HepG2 (cell line): ENCODE measurements around the gene LIM2. TPM values are rescaled to one million over a fixed set of nuclear protein-coding genes. Genes with fewer than 3 reads are reported as not detected.

Experiments used
- AFF4 ChIP-seq: sonication (generic); formaldehyde crosslinking; IDR thresholded peaks from 2 replicates; pipeline ENCODE4 v1.4.0; 2020; ENCODE audit warnings: missing genetic modification reagents
- CCAR2 ChIP-seq: fragments of 200-400 bp; formaldehyde crosslinking; optimal IDR thresholded peaks from 2 replicates; pipeline ENCODE3; 2018; ENCODE audit warnings: low read depth, mild to moderate bottlenecking, low read length, moderate library complexity
- ERF ChIP-seq: IDR thresholded peaks from 2 replicates; pipeline ENCODE4 v1.6.1; 2018; ENCODE audit warnings: missing biosample characterization, missing genetic modification reagents
- GTF2F1 ChIP-seq: fragments of 150-350 bp; IDR thresholded peaks from 2 replicates; pipeline ENCODE4 v1.6.1; 2014; ENCODE audit warnings: low read length
- HNF4A ChIP-seq: sonication (generic); formaldehyde crosslinking; IDR thresholded peaks from 2 replicates; pipeline ENCODE4 v1.4.0; 2020; ENCODE audit warnings: missing genetic modification reagents
- MAFG ChIP-seq: sonication (generic); formaldehyde crosslinking; IDR thresholded peaks from 2 replicates; pipeline ENCODE4 v1.5.1; 2020; ENCODE audit warnings: mild to moderate bottlenecking, missing genetic modification reagents
- MNT ChIP-seq: fragments of 450-650 bp; IDR thresholded peaks from 2 replicates; pipeline ENCODE4 v1.6.1; 2016
- MXI1 ChIP-seq: IDR thresholded peaks from 3 replicates; pipeline ENCODE4 v1.6.1; 2012; ENCODE audit warnings: low read depth, low read length, inconsistent platforms, borderline replicate concordance
- NFYB ChIP-seq: sonication (generic); formaldehyde crosslinking; IDR thresholded peaks from 2 replicates; pipeline ENCODE4 v1.4.0; 2020; ENCODE audit warnings: missing genetic modification reagents
- POLR2G ChIP-seq: fragments of 200-400 bp; formaldehyde crosslinking; IDR thresholded peaks from 2 replicates; pipeline ENCODE4 v1.6.1; 2018; ENCODE audit warnings: mild to moderate bottlenecking, low read depth, low read length, moderate library complexity
- SMARCC2 ChIP-seq: fragments of 450-650 bp; IDR thresholded peaks from 2 replicates; pipeline ENCODE4 v1.6.1; 2017; ENCODE audit warnings: antibody characterized with exemption, mild to moderate bottlenecking
- ZHX2 ChIP-seq, 2 experiments: sonication (generic) in 1 of 2; formaldehyde crosslinking in 1 of 2; IDR thresholded peaks; 2 replicates each; pipeline versions ENCODE4 v1.6.1 to v1.9.0; 2014 to 2022; ENCODE audit warnings: antibody characterized with exemption in 1 of 2, borderline replicate concordance in 1 of 2, inconsistent platforms in 1 of 2, low read depth in 1 of 2, missing genetic modification reagents in 1 of 2
- ZNF33A ChIP-seq: sonication (generic); formaldehyde crosslinking; IDR thresholded peaks from 2 replicates; pipeline ENCODE4 v1.5.1; 2020; ENCODE audit warnings: missing genetic modification reagents, mild to moderate bottlenecking, moderate library complexity, borderline replicate concordance
- ZNF44 ChIP-seq: sonication (generic); formaldehyde crosslinking; IDR thresholded peaks from 2 replicates; pipeline ENCODE4 v1.5.1; 2020; ENCODE audit warnings: mild to moderate bottlenecking, missing genetic modification reagents
- ZNF704 ChIP-seq: sonication (generic); formaldehyde crosslinking; IDR thresholded peaks from 2 replicates; pipeline ENCODE4 v1.8.1; 2023; ENCODE audit warnings: mild to moderate bottlenecking, inconsistent platforms, moderate library complexity, missing genetic modification reagents, borderline replicate concordance
- ZNF766 ChIP-seq: sonication (generic); formaldehyde crosslinking; IDR thresholded peaks from 2 replicates; pipeline ENCODE4 v1.5.0; 2020; ENCODE audit warnings: missing genetic modification reagents, borderline replicate concordance
- polyA plus RNA-seq, 8 experiments: library from polyadenylated mRNA; depleted of rRNA in 3 of 8; stranded (reverse) in 7 of 8; unstranded in 1 of 8; fragments of >200 nt; fragmentation: Illumina TruSeq in 4 of 8; extraction: Trizol in 4 of 8; gene quantifications; 2 replicates each; pipeline versions ENCODE4 v1.2.1 to v1.2.3, GENCODE V29; 2011 to 2016; ENCODE audit warnings: low read depth in 4 of 8, missing spikeins in 1 of 8, mixed read lengths in 1 of 8; ENCODE audit not compliant: insufficient read depth in 1 of 8
- total RNA-seq, 5 experiments: library from RNA; depleted of rRNA; stranded (reverse); fragments of >200 nt; fragmentation: Illumina TruSeq; extraction: Trizol; gene quantifications; 2 replicates each; pipeline ENCODE4 v1.2.3, GENCODE V29; 2016; ENCODE audit warnings: low read depth in 1 of 5

The LIM2 gene
- total and polyA plus RNA-seq, 2 of the 13 experiments (the other 11 are each of a cell fraction or from before 2014, with no cell fraction given) = 1.3 TPM; not detected in 1

GRCh38 chr19:51422053-51422448 lies 34.3 kb upstream of the LIM2 start (continued):
- TF ChIP-seq ZHX2 (IDR thresholded peaks at IDR 0.05; ENCODE audit: low read depth) = no peak
- TF ChIP-seq ZHX2 (CRISPR knock-in tag; IDR thresholded peaks at IDR 0.05; ENCODE audit: borderline replicate concordance) = peak; percentile 98
- TF ChIP-seq SMARCC2 = no peak
- TF ChIP-seq GTF2F1 = no peak
- TF ChIP-seq AFF4 (CRISPR knock-in tag) = 0 out of 2 replicates have a peak, but pooled peaks have one; percentile 67
- TF ChIP-seq MAFG (CRISPR knock-in tag) = no peak
- TF ChIP-seq HNF4A (CRISPR knock-in tag) = peak; percentile 25; the same call in 1 of the 2 replicates
- TF ChIP-seq ZNF704 (CRISPR knock-in tag) = peak; percentile 93
- no peak for TF ChIP-seq CCAR2
- no peak for TF ChIP-seq POLR2G
- TF ChIP-seq MXI1 = peak; percentile 71; the same call in 1 of the 3 replicates
- TF ChIP-seq ERF (CRISPR knock-in tag) = peak; percentile 100
- TF ChIP-seq ZNF766 (CRISPR knock-in tag) = peak; percentile 97
- peak; percentile 58 for TF ChIP-seq NFYB (CRISPR knock-in tag)
- no peak for TF ChIP-seq MNT
- peak; percentile 75; the same call in 1 of the 2 replicates for TF ChIP-seq ZNF44
- no peak for TF ChIP-seq ZNF33A (CRISPR knock-in tag)
